ENCODE measurements around the gene CEBPB. TPM values are rescaled to one million over a fixed set of nuclear protein-coding genes. Genes with fewer than 3 reads are reported as not detected.

CEBPB gene
- total RNA-seq, 1 donor from 2014 or later: 118 TPM

GRCh38 chr20:50224531-50225255 is 34.1 kb downstream of the CEBPB start:
- no peak for FAIRE-seq
- DNase-seq (ENCODE audit: low read depth): no peak

GRCh38 chr20:50226093-50226974 is 35.7 kb downstream of the CEBPB start:
- no peak for TF ChIP-seq CTCF (IDR thresholded peaks at IDR 0.05; ENCODE audit: insufficient read depth, low read length, severe bottlenecking)
- FAIRE-seq: no peak
- Histone ChIP-seq H3K27me3 (ENCODE audit: control insufficient read depth, insufficient read depth, low read length) (no peaks in the 10 kb centered on the region), H3K36me3 (ENCODE audit: control insufficient read depth, insufficient read depth, low read length) (no peaks in the 10 kb centered on the region), H3K4me3 (ENCODE audit: low read depth, low read length) (no peak overlapping the region)
- DNase-seq (ENCODE audit: low read depth): no peak

More at GRCh38 chr20:50224531-50225255, 34.1 kb downstream of the CEBPB start:
- H3K27me3 ChIP-seq (ENCODE audit: control insufficient read depth, insufficient read depth, low read length): no peaks in the 10 kb centered on the region
- TF ChIP-seq CTCF (IDR thresholded peaks at IDR 0.05; ENCODE audit: insufficient read depth, low read length, severe bottlenecking): no peak
- no peaks in the 10 kb centered on the region for H3K36me3 ChIP-seq (ENCODE audit: control insufficient read depth, insufficient read depth, low read length)
- no peak overlapping the region for H3K4me3 ChIP-seq (ENCODE audit: low read depth, low read length)

GRCh38 chr20:50227506-50227905 is 36.9 kb downstream of the CEBPB start:
- H3K27me3 ChIP-seq (ENCODE audit: control insufficient read depth, insufficient read depth, low read length): no peaks in the 10 kb centered on the region
- DNase-seq (ENCODE audit: low read depth) (peak; percentile 43), FAIRE-seq (no peak)
- H3K4me3 ChIP-seq (ENCODE audit: low read depth, low read length): no peak overlapping the region
- H3K36me3 ChIP-seq (ENCODE audit: control insufficient read depth, insufficient read depth, low read length): no peaks in the 10 kb centered on the region
- TF ChIP-seq CTCF (IDR thresholded peaks at IDR 0.05; ENCODE audit: insufficient read depth, low read length, severe bottlenecking): no peak

GRCh38 chr20:50229156-50229607 is 38.6 kb downstream of the CEBPB start:
- FAIRE-seq (no peak), DNase-seq (ENCODE audit: low read depth) (no peak)
- no peak overlapping the region for H3K4me3 ChIP-seq (ENCODE audit: low read depth, low read length)
- H3K27me3 ChIP-seq (ENCODE audit: control insufficient read depth, insufficient read depth, low read length): no peaks in the 10 kb centered on the region
- H3K36me3 ChIP-seq (ENCODE audit: control insufficient read depth, insufficient read depth, low read length): no peaks in the 10 kb centered on the region
- TF ChIP-seq CTCF (IDR thresholded peaks at IDR 0.05; ENCODE audit: insufficient read depth, low read length, severe bottlenecking): no peak

GRCh38 chr20:50230184-50230583 is 39.6 kb downstream of the CEBPB start:
- Histone ChIP-seq H3K36me3 (ENCODE audit: control insufficient read depth, insufficient read depth, low read length) (no peaks in the 10 kb centered on the region), H3K4me3 (ENCODE audit: low read depth, low read length) (no peak overlapping the region), H3K27me3 (ENCODE audit: control insufficient read depth, insufficient read depth, low read length) (no peaks in the 10 kb centered on the region)
- FAIRE-seq (no peak), DNase-seq (ENCODE audit: low read depth) (no peak)
- TF ChIP-seq CTCF (IDR thresholded peaks at IDR 0.05; ENCODE audit: insufficient read depth, low read length, severe bottlenecking): no peak
